ENCODE results near the gene STX8. TPM values are rescaled to one million over a fixed set of nuclear protein-coding genes. Genes with fewer than 3 reads are reported as not detected.

Gene STX8
- total RNA-seq, 1 experiment from 2014 or later = 50.3 TPM

GRCh38 chr17:9230346-9230745 is 345.3 kb downstream of the STX8 start:
- BruUV-seq (replicated peaks) = no TSS peak
- ChIA-PET CTCF (interaction anchor here (0.5 kb wide), 1 partner anchor 259 kb away, joined by 4 read pairs; no protein-coding TSS in a partner anchor), POLR2A (interaction anchor here (0.6 kb wide), 1 partner anchor 90 kb away, joined by 5 read pairs; no protein-coding TSS in a partner anchor)
- ATAC-seq (no peak), DNase-seq (ENCODE audit: low read depth, low spot score) (no peak)
- no peak overlapping the region for H3K4me3 ChIP-seq (ENCODE audit: low read depth in 2 of 2, low read length in 2 of 2)
- H3K27ac ChIP-seq (ENCODE audit: low read length) = no peak overlapping the region
- no peaks in the 10 kb centered on the region for H3K4me1 ChIP-seq (ENCODE audit: control insufficient read depth, insufficient read depth, low read length)
- H3K9me3 ChIP-seq (ENCODE audit: control insufficient read depth, insufficient read depth, low read depth, low read length) = no peaks in the 10 kb centered on the region
- no peak for TF ChIP-seq POLR2AphosphoS5 (IDR thresholded peaks at IDR 0.05; ENCODE audit: low read depth, low read length)
- no peak for TF ChIP-seq CTCF (IDR thresholded peaks at IDR 0.05)
- no peak for TF ChIP-seq TCF7L2 (IDR thresholded peaks at IDR 0.05; ENCODE audit: low read depth, low read length)
- no peak for TF ChIP-seq SIN3A (IDR thresholded peaks at IDR 0.05; ENCODE audit: borderline replicate concordance, insufficient read depth, low read depth, low read length)
- no peak for TF ChIP-seq REST (IDR thresholded peaks at IDR 0.05; ENCODE audit: insufficient read depth in 1 of 2, low read depth in 2 of 2, low read length in 1 of 2)
- H3K36me3 ChIP-seq (ENCODE audit: control insufficient read depth, insufficient read depth, low read length) = no peaks in the 10 kb centered on the region
- intact Hi-C loops (cut with micrococcal nuclease; ENCODE audit: unreplicated experiment) (no loop called here), in situ Hi-C loops (cut with HindIII; ENCODE audit: low pct_unique_long_range_greater_than_20kb, low sequenced_read_pairs) (no loop called here)
- no peaks in the 10 kb centered on the region for H3K27me3 ChIP-seq (ENCODE audit: control insufficient read depth, insufficient read depth, low read length)

GRCh38 chr17:9229826-9230201 is 345.8 kb downstream of the STX8 start:
- H3K9me3 ChIP-seq (ENCODE audit: control insufficient read depth, insufficient read depth, low read depth, low read length) = no peaks in the 10 kb centered on the region
- TF ChIP-seq CTCF (IDR thresholded peaks at IDR 0.05) (no peak), REST (IDR thresholded peaks at IDR 0.05; ENCODE audit: insufficient read depth in 1 of 2, low read depth in 2 of 2, low read length in 1 of 2) (no peak), POLR2AphosphoS5 (IDR thresholded peaks at IDR 0.05; ENCODE audit: low read depth, low read length) (no peak), TCF7L2 (IDR thresholded peaks at IDR 0.05; ENCODE audit: low read depth, low read length) (no peak), SIN3A (IDR thresholded peaks at IDR 0.05; ENCODE audit: borderline replicate concordance, insufficient read depth, low read depth, low read length) (no peak)
- in situ Hi-C loops (cut with HindIII; ENCODE audit: low pct_unique_long_range_greater_than_20kb, low sequenced_read_pairs) (no loop called here), intact Hi-C loops (cut with micrococcal nuclease; ENCODE audit: unreplicated experiment) (no loop called here)
- ChIA-PET CTCF (no interaction called here), POLR2A (no interaction called here)
- no peak overlapping the region for H3K27ac ChIP-seq (ENCODE audit: low read length)
- no peaks in the 10 kb centered on the region for H3K36me3 ChIP-seq (ENCODE audit: control insufficient read depth, insufficient read depth, low read length)
- ATAC-seq (no peak), DNase-seq (ENCODE audit: low read depth, low spot score) (no peak)
- no peaks in the 10 kb centered on the region for H3K4me1 ChIP-seq (ENCODE audit: control insufficient read depth, insufficient read depth, low read length)
- no peak overlapping the region for H3K4me3 ChIP-seq (ENCODE audit: low read depth in 2 of 2, low read length in 2 of 2)
- BruUV-seq (replicated peaks) = no TSS peak
- no peaks in the 10 kb centered on the region for H3K27me3 ChIP-seq (ENCODE audit: control insufficient read depth, insufficient read depth, low read length)
